Posterior cingulate gyrus (tissue), 11 donors: Measurements from ENCODE around the gene GSTM5.
"Not testable (repeated sequence)": the region's sequence is repeated elsewhere in the genome, so short reads cannot be mapped to it uniquely, and the experiment has no call there.

Experiments used
- DNase-seq, 10 donors: peaks; one replicate each; pipeline versions ENCODE4 v3.0.0 to v3.0.0-alpha.2; 2020 to 2021; ENCODE audit warnings: mixed read lengths in 3 of 10
- intact Hi-C: fragments of 100-400 bp; cut with DNase I; formaldehyde crosslinking; loops from one replicate; pipeline ENCODE4 v1.15.1; 2023

GSTM5 gene

DNA sequence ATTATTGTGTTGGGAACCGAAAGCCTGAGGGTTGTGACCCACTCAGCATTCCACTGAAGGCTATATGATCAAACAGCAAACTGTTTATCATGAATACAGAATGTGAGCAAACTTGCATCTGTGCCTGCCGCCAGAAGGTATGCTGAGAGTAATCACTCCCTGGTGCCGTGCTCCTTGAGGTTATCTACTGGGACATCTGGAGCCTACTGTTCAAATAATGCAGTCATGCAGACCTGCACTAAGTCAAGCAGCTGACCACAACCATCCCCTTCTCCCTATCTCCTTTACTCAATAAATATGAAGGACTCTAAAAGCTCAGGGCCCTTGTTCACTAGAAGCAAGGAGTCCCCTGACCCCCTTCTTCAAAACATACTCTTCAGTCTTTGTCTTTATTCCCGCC is 13.5 kb downstream of the GSTM5 start:
- DNase-seq, result no peak
- intact Hi-C loops, result no loop called here

DNA sequence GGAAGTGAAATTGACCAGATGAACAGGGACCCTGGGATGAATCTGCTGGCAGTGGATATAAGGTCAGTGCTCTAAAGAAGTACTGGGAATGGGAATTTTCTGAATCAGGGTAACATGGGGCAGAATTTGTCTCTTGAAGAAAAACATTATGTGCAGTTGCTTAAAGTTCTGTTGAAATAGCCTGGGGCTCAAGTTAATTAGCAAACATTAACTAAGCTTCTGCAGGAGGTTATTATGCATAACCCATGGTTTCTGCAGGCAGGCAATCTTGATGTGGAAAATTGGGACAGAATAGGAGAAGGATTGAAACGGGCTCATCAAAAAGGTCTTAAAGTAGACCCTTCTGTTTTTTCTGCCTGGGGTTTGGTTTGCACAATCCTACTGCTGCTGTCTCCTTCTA is 14.0 kb downstream of the GSTM5 start:
- DNase-seq, result no peak
- intact Hi-C loops, result no loop called here

DNA sequence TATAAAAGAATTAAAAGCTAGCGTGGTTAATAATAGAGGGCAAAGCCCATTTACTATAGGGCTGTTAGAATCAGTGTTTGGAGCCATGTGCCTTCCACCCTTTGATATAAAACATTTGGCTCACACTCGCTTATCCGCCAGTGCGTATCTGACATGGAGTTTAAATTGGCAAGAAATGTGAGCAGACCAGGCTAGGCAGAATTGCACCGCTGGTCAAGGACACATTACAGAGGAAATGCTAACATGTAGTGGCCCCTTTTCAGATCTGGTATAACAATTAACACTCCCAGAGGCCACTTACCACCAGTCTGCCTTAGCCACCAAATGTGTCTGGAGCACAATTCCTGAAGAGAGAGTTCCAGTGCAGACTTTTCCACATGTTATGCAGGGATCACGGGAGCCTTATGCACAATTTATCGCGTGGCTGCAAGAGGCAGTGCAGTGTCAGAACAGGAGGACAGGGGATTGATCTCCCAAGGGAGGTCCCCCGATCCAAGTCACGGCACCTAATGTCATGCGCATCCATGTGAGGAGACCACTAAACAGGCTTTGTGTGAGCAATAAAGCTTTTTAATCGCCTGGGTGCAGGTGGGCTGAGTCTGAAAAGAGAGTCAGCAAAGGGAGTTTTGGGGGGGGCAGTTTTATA is 14.8 kb downstream of the GSTM5 start:
- DNase-seq, result no peak
- intact Hi-C loops, result no loop called here

DNA sequence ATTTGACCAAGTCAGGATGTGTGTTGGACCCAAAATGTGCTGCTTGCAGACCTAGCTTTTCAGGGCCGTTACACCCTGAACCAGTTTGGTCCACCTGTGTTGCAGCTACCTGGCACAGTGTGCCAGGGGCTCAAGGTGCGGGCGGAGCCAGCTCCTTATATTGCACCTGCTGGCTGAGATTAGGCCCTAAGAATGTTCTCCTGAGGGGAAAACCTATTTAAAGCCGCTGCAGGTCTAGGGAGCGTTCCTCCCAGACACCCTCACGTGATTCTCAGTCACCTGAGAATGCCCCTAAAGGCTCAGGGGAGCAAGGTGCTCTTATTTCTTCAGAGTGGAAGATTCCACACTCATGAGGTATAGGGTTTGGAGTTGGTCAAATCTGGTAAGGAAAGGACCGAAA is 16.8 kb downstream of the GSTM5 start:
- no peak for DNase-seq
- intact Hi-C loops, result no loop called here

DNA sequence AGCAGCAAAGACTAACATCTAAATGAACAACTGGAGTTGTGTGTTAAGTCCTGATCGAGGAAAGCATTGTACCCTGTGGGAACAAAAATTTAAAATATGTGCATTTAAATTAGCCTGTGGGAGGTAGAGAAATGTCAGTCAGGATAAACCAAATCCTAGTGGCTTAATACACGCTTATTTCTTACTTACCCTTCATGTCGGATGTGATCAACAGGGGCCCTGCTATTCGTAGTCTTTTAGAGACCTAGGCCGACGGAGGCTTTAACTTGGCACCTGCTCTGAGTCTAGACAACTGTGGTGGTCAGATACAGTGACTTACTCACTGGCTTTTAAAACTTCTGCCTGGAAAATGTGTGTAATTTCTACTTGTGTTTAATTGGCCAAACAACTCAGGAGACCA is 18.6 kb downstream of the GSTM5 start:
- no peak for DNase-seq
- intact Hi-C loops, result no loop called here

DNA sequence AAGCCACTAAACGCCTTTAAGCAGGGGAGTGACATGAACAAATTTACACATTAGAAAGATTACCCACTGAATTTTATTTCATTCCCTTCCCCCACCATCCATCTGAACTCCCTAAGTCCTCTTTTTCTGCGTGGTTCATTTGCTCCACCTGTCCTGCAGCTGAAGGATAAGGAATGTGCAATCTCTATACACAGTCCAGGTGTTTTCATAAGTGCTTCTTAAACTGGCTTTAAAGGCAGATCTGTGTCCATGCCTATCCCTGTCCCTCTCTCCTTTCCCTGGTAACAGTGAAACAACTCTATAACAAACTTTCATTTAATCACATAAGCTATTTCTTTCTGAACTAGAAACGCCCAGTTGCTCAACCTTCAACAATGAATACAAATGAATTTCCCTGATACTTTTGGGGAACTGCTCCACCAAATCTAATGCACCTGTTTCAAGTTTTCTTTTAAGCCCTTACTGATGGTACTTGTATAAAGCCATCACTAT is 20.4 kb downstream of the GSTM5 start:
- intact Hi-C loops, result no loop called here
- no peak for DNase-seq

DNA sequence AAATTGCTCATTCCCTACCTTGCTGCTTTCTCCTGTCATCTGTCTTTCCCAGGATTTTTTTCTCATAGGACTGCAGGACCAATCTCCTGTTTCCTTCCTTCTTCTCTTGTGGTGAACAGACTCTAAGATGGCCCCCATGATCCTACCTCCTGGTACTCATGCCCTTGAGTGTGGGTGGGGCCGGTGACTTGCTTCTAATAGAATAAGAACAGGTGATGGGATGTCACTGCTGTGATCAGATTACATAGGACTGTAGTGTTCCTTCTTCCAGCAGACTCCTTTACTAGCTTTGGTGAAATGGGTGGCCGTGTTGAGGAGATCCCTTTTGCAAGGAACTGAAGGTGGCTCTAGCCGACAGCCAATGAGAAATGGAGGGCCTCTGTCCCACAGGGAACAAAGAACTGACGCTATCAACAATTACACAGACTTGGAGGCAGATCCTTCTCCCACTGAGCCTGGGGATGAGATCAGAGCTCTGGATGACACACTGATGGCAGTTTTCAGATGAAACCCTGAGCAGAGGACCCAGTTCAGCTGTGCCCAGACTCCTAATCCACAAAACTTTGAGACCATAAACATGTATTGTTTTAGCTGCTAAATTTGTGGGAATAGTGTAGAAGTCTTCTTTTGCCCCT is 21.3 kb downstream of the GSTM5 start:
- intact Hi-C loops, result no loop called here
- DNase-seq, result no peak

DNA sequence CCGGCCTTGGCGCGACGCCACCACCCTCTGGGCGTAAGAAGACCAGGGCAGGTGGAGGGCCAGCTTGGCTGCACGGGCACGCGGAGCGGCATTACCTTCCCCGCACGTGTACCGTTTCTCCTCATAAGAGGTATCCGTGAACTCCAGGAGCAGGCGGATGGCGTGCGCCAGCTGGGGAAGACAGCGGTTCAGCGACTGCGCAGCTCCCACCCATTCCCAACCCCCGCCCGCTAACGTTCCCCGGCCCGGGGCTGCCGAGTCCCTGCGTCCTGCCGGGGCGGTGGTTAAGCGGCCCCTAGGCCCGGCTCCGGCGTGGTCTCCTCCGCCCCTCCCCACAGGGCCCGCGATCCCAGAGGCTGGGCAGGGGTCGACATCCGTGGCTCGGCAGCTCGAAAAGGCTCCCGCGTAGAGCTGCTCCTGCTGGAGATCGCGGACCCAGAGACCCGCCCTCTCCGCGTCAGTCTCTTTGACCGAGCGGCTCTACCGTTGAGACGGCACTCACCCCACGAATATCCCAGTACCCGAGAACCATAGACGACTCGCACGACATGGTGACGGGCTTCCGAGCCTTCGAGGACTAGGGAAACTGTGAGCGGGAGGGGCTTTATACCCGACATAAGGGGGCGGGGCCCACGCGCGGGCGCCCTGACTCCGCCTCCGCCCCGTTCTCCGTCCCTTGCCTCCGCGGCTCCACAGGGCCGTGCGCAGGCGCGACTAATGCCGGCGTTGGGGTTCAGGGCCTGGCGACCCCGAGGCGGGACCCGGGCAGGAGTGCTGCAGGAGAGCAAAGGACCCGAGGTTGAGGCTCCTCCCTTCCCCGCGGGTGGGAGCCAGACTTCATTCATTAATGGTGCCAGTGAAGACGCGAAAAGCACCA is 27.9 kb downstream of the GSTM5 start:
- intact Hi-C loops, result no loop called here

DNA sequence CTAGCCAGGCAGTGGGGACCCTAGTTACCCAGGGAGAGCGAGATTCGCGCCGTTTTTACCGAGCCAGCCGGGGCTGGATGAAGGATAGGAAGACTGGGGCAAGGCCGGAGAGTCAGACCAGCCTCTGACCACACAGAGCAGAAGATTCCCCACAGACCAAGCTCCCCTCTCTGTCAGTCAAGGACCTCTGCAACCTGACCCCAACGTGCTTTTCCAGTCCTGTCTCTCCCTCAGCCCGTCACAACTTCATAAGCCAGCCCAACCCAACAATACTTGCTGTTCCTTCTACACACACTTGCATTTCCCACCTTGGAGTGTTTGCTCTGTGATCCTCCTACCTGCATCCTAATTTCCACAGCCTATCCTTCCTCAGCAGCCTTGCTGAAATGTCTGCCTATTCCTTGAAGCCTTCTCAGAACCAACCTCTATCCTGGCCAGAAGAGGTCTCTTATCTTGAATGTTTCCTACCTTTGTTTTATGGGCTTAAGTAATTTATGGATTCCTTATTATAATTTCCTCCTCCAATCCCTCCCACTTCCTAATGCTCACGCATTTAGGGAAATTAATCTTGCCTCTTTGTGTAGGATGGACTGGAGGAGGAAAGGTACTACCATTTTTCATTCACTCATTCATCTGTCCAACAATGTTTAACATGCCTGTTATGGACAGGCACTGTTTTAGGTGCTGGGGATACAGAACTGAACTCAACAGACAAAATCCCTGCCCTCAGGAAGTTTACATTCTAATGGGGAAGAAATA is 28.7 kb downstream of the GSTM5 start, which contains the start of gene GSTM3:
TSS of gene GSTM3 (minus strand) at position 424 of the 759 bp plus-strand sequence. CDS start 751 bp downstream, outside the sequence.
- intact Hi-C loops, result no loop called here
- DNase-seq, result peak in 2 of 10 donors; percentile 59 to 86

More for the DNA sequence above, 27.9 kb downstream of the GSTM5 start:
- peak; percentile 68 to 97 (median 86) for DNase-seq

DNA sequence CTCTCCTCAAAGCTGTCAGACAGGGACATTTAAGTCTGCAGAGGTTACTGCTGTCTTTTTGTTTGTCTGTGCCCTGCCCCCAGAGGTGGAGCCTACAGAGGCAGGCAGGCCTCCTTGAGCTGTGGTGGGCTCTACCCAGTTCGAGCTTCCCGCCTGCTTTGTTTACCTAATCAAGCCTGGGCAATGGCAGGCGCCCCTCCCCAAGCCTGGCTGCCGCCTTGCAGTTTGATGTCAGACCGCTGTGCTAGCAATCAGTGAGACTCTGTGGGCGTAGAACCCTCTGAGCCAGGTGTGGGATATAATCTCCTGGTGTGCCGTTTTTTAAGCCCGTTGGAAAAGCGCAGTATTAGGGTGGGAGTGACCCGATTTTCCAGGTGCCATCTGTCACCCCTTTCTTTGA is 36.3 kb downstream of the GSTM5 start:
- intact Hi-C loops, result not testable (repeated sequence)
- DNase-seq, result peak in 2 of 10 donors; percentile 25 to 26

DNA sequence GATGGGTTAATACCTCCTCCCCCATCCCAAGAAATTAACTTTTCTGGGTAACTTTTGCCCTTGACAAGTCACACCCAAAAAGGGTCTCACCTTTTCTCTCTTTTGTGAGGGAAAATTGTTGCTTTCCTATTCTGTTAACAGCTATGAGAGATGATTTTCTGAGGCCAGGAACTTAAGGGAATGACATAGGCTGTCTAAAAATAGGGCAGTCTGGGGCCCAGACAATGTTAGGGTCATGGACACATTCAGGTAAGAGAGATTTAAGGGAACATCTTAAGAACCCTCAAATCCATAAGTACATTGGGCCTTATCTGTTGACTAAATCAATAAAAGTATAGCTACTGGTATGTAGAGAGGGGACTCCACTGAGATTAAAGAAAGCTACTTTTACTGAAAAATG is 37.2 kb downstream of the GSTM5 start:
- intact Hi-C loops, result no loop called here

DNA sequence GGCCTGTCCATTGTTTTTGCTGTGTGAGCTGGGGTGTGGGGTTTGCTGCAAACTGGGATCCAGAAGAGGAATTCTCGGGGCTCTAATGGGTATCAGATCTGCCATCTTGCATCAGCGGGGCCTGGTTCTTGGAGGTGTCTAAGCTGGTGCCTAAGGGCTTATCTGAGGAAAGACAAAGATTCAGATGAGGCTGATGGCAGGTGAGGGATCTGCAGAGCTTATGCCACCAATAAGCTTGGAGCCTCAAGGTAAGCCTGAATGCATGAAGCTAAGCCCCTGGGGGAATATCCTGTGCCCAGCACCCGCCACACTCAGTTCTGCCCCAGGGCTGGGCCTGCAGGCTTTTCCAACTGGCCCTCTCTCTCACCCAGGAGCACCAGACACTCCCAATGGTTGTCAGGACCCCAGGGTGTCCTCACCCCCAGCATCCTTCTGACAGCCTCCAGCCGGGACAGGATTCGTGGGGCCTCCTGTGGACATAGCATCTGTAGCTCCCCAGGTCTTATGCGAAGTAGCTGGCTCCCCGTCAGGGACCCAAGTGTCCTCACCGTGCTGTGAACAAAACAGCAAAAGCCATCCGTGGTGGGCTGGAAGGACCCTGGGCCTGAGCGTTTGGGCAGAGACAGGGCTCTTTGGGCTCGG is 38.3 kb downstream of the GSTM5 start:
- DNase-seq, result peak in 1 of 10 donors; percentile 15
- intact Hi-C loops, result no loop called here

More for the DNA sequence above, 37.2 kb downstream of the GSTM5 start:
- DNase-seq, result no peak

DNA sequence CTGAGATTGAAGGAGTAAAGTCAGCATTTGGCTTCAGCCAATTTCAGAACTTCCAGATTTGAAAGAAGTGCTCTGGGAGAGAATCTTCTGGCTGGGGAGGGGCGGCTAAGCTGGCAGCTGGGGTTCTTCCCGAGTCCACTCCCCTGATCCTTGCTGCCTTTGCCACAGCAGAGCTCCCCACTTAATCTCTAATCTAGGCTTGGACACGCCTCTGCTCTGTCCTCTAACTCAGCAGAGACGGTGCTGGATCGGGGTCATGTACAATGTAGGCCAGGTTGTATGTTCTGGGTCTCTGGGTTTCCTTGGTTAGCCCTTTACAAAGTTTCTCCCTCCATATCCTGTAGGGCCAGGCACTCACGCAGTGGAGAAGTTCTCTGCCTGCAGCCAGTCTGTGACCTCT is 38.9 kb downstream of the GSTM5 start:
- intact Hi-C loops, result no loop called here
- no peak for DNase-seq

DNA sequence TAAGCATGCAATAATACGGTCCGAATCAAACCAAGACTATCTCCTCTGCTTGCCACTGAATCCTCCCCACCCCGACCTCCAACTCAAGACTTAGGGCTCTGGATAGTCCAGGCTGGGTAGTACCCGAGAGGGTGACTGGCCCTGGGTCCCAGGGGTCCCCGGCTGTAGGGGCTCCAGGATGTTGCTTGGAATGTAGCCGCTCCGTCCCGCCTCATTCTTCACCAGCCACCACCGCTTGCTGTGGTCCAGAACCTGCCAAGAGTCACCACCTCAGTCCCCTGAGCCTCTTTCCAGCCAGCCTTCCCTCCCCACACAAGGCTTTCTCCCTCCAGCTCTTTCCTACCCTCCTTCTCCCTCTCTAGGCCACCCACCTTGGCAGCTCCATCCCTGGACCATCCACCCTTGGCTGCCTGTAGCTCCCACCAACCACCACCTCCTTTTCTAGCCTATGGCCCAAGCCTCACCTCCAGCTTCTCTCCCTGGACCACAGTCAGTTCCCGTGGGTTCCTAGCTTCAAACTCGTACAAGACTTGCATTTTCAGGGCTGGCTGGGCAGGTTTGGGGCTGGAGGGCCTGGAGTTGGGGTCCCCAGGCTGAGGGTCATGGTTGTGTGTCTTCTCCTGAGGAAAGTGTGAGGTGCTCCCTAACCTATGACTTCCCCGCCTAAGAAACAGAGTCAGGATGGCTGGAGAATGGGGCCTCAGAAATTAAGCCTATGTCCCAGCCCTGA is 39.6 kb downstream of the GSTM5 start:
- DNase-seq, result peak in 1 of 10 donors; percentile 23
- intact Hi-C loops, result no loop called here

DNA sequence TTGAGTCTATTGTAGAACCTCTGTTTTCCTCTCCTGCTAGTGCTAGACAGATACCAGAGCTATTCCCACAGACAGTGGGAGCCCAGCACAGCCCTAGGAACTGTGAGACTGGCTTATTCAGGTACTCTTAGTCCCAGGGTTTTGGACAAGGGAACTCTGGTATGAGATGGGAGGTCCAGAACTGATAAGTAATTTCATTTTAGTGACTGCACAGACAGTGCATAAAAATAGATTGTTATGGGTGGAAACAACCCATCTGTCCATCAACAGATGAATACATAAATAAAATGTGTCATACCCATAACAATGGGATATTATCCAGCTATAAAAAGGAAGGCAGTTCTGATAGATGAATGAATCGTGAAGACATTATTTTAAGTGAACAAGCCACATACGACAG is 42.7 kb downstream of the GSTM5 start:
- intact Hi-C loops, result no loop called here
- DNase-seq, result peak in 1 of 10 donors; percentile 16

DNA sequence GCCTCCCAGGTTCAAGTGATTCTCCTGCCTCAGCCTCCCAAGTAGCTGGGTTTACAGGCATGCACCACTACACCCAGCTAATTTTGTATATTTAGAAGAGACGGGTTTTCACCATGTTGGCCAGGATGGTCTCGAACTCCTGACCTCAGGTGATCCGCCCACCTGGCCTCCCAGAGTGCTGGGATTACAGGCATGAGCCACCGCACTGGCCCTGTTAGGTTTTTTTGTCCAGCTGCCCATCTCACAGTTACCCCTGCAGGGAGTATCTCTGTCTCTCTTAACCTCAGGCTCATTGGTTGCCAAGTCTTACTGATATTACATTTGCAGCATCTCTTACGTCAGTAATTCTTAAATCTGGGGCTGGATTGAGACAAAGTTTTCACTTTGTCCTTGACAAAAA is 44.3 kb downstream of the GSTM5 start:
- intact Hi-C loops, result not testable (repeated sequence)
- DNase-seq, result peak in 1 of 10 donors; percentile 32

DNA sequence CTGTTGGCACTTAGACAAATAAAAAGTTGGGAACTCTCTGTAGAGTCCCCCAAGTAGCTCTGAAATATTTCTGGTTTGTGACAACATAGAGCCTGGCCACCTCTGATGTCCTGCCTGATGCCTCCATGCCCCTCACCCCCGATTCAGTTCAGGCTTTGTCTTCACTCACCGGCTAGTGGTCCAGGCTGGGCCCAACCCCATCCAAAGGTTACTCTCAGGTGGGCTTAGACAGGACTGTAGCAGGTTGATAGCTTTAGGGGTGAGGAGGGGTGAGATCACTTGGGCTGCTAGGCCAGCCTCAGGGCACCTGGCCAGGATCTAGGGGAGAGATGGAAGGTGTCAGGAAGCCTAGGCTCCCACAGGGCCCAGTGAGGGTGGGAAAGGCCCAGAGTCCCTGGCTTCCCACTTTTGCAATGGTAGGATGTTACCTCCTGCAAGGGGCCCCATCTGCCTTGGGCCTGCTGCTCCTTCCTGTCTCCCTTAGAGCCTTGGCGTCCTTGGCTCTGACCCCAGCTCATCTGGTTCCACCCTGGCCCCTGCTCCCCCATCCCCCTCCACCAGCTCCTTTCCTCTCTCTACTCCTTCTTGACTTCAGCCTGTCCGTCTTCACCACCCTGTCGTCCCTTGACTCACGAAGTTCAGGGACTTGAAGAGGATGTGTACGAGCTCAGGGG is 44.9 kb downstream of the GSTM5 start:
- peak in 1 of 10 donors; percentile 59 for DNase-seq
- intact Hi-C loops, result no loop called here

DNA sequence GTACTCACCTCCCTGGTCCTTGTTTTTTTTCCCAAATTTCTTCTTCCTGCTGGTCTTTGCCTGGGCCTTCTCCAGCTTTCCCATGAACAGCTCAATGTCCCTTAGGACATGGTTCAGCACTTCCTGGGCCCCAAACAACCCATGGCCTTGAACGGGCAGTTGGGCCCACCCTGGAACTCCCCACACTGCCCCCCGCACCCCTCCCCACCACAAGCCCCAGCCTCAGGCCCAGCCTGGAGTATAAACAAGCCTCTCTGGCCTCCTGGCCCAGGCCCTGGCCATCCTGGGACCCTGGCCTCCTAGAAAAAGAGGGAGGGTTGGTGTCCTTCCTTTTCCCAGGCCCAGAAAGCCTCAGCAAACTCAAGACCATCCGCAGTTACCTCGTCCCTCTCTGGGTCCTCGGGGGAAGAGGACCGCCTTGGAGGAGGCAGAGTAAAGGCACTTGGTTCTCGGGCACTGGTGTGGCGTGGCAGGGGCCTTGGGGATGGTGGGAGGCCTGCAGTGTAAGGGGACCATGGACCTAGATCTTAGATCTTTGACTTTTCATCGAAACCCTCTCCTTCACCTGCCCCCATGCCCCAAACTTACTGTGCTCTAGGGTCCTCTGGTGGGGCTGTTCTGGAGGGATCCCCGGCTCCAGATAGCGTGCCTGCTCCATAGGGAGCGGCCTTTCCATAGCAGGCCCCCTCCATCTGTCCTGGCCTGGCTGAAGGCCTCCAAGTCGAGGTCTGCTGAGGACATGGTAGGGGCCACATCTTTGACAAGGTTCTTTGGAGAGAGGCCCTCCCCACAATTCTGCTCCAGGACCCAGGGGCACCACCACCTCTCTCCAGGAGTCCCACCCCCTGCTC is 46.1 kb downstream of the GSTM5 start:
- intact Hi-C loops, result no loop called here

More for the DNA sequence above, 46.1 kb downstream of the GSTM5 start:
- DNase-seq, result peak in 3 of 10 donors; percentile 2 to 63 (median 35)
